Neutrophil (primary cell): Measurements from ENCODE around the gene WDR27.
"Not testable (repeated sequence)": the region's sequence is repeated elsewhere in the genome, so short reads cannot be mapped to it uniquely, and the experiment has no call there.

ENCODE experiments used
- H3K27ac ChIP-seq: fragments of 200-600 bp; sonication (generic); 2 replicates; pipeline ENCODE4 v1.5.1; 2016; ENCODE audit warnings: mild to moderate bottlenecking, moderate library complexity
- H3K27me3 ChIP-seq: fragments of 200-600 bp; sonication (generic); 2 replicates; pipeline ENCODE4 v1.6.0; 2016; ENCODE audit warnings: mild to moderate bottlenecking
- H3K36me3 ChIP-seq: fragments of 200-600 bp; sonication (generic); 2 replicates; pipeline ENCODE4 v1.5.1; 2017
- H3K4me1 ChIP-seq, 2 experiments: fragments of 200-600 bp in 1 of 2; sonication (generic) in 1 of 2; 1 replicate in 1 of 2; 2 replicates in 1 of 2; pipeline versions ENCODE4 v1.5.1 to v1.6.1; 2013 to 2016; ENCODE audit warnings: low read depth in 1 of 2, low read length in 1 of 2, mild to moderate bottlenecking in 1 of 2, moderate library complexity in 1 of 2; ENCODE audit not compliant: control insufficient read depth in 1 of 2, insufficient read depth in 1 of 2
- H3K4me3 ChIP-seq, 2 experiments: fragments of 200-600 bp in 1 of 2; sonication (generic) in 1 of 2; 1 replicate in 1 of 2; 2 replicates in 1 of 2; pipeline ENCODE4 v1.5.1; 2013 to 2016; ENCODE audit warnings: low read depth in 1 of 2, low read length in 1 of 2, mild to moderate bottlenecking in 1 of 2, moderate library complexity in 1 of 2
- H3K9me3 ChIP-seq: fragments of 200-600 bp; sonication (generic); 2 replicates; pipeline ENCODE4 v1.5.1; 2016
- TF ChIP-seq, protein P1 (sequence below): fragments of 200-600 bp; sonication (generic); IDR thresholded peaks from 2 replicates; pipeline ENCODE4 v1.5.1; 2016; ENCODE audit warnings: antibody characterized with exemption

The WDR27 gene

DNA sequence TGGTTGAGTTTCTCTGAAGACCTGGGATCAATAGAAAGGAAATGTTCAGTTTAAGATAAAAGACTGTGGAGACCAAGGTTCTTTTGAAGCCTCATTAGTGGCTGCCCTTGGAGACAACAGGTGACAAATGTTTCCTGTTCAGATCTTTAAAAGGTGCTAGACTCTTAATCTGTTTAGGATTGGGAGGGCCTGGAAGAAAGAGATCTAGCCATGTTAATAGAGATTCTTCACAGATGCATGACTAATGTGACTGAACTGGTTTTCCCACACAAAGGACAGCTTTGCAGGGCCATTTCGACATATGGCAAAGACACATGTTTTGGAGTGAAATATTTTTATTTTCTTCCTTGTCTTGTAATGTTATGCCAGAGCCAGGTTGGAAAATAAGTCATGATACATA is 82.2 kb downstream of the WDR27 start:
- H3K4me3 ChIP-seq = no peak overlapping the region
- no peaks in the 10 kb centered on the region for H3K36me3 ChIP-seq
- no peaks in the 10 kb centered on the region for H3K4me1 ChIP-seq
- H3K9me3 ChIP-seq = no peaks in the 10 kb centered on the region
- H3K27ac ChIP-seq = no peak overlapping the region
- H3K27me3 ChIP-seq = no peaks in the 10 kb centered on the region
- TF ChIP-seq, protein P1, sequence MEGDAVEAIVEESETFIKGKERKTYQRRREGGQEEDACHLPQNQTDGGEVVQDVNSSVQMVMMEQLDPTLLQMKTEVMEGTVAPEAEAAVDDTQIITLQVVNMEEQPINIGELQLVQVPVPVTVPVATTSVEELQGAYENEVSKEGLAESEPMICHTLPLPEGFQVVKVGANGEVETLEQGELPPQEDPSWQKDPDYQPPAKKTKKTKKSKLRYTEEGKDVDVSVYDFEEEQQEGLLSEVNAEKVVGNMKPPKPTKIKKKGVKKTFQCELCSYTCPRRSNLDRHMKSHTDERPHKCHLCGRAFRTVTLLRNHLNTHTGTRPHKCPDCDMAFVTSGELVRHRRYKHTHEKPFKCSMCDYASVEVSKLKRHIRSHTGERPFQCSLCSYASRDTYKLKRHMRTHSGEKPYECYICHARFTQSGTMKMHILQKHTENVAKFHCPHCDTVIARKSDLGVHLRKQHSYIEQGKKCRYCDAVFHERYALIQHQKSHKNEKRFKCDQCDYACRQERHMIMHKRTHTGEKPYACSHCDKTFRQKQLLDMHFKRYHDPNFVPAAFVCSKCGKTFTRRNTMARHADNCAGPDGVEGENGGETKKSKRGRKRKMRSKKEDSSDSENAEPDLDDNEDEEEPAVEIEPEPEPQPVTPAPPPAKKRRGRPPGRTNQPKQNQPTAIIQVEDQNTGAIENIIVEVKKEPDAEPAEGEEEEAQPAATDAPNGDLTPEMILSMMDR = no peak

DNA sequence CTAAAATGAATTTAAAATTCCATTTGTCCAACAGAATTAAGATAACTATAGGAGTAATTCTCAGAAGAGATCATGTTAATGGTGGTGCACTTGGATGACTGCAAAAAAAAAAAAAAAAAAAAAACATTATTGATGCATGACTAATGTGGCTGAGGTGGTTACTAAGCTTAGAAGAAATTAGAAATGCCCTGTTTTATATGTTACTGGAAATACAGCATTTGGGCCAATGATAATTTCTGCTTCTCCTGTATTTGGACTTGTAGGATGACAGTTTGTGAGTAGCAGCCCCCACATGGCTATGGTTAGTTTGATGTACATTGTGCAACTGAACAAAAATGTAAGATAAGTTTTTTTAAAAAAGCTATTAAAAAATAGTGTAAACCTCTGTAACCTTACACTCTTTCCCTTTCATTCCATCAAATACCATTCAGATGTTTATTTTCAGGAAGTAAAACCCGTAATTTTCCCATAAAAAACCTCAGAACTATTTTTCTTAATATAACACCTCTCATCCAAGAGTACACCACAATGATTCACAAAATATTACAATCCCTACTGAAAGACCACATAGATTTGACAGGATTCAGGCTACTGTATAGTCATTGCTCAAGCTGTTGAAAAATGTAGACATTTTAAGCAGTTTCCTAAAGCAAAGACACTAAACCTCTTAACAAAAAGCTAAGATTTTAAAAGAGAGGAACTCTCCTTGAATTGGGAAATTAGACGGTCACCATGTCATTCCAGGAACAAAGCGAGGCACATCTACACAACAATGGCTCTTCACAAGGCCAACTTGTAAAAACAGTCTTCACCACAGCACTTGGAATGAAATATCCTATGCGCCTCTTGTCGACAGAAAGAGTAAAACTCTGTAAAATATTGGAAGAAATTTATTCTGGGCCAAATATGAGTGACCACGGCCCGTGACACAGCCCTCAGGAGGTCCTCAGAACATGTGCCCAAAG is 83.0 kb downstream of the WDR27 start:
- Histone ChIP-seq H3K4me3 (no peak overlapping the region), H3K27ac (no peak overlapping the region), H3K9me3 (no peaks in the 10 kb centered on the region), H3K4me1 (no peaks in the 10 kb centered on the region), H3K36me3 (no peaks in the 10 kb centered on the region), H3K27me3 (no peaks in the 10 kb centered on the region)
- TF ChIP-seq, protein P1 = no peak

DNA sequence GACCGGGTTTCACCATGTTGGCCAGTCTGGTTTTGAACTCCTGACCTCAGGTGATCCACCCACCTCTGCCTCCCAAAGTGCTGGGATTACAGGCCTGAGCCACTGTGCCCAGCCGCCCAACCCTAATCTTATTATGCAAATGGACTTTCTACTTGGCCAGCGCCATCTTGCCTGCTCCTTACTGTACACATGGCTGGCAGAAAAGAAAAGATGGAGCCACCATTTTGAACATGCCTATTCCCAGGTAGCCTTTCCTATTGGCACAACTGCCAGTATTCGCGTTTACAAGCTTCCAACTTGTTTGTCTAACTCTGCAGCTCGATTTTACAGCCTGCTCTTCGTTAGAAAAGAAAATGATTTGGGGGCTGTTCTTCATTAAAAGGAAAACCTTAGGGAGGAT is 84.3 kb downstream of the WDR27 start:
- no peak overlapping the region for H3K4me3 ChIP-seq
- TF ChIP-seq, protein P1 = no peak
- no peaks in the 10 kb centered on the region for H3K27me3 ChIP-seq
- H3K36me3 ChIP-seq = no peaks in the 10 kb centered on the region
- H3K9me3 ChIP-seq = no peaks in the 10 kb centered on the region
- no peak overlapping the region for H3K27ac ChIP-seq
- H3K4me1 ChIP-seq = no peaks in the 10 kb centered on the region

DNA sequence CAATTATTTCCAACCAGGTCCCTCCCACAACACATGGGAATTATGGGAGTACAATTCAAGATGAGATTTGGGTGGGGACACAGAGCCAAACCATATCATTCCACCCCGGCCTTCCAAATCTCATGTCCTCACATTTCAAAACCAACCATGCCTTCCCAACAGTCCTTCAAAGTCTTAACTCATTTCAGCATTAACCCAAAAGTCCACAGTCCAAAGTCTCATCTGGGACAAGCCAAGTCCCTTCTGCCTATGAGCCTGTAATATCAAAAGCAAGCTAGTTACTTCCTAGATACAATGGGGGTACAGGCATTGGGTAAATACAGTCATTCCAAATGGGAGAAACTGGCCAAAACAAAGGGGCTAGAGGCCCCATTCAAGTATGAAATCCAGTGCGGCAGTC is 93.2 kb downstream of the WDR27 start:
- H3K36me3 ChIP-seq, H3K9me3 ChIP-seq, H3K27ac ChIP-seq, H3K4me3 ChIP-seq, H3K27me3 ChIP-seq, H3K4me1 ChIP-seq: not testable (repeated sequence)

DNA sequence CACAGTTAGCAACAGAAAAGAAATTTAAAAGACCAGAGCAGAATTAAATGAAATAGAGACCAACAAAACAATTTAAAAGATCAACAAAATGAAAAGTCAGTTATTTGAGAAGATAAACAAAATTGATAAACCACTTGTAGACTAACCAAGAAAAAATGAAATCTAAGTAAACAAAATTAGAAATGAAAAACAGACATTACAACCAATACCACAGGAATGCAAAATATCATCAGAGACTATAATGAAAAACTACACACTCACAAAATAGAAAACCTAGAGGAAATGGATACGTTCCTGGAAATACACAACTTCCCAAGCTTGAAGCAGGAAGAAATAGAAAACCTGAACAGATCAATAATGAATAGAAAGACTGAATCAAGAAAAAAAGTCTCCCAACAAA is 97.8 kb downstream of the WDR27 start:
- H3K27ac ChIP-seq = no peak overlapping the region
- no peak overlapping the region for H3K4me3 ChIP-seq
- no peaks in the 10 kb centered on the region for H3K9me3 ChIP-seq
- H3K36me3 ChIP-seq = no peaks in the 10 kb centered on the region
- no peaks in the 10 kb centered on the region for H3K4me1 ChIP-seq
- H3K27me3 ChIP-seq = no peaks in the 10 kb centered on the region
- TF ChIP-seq, protein P1 = no peak

DNA sequence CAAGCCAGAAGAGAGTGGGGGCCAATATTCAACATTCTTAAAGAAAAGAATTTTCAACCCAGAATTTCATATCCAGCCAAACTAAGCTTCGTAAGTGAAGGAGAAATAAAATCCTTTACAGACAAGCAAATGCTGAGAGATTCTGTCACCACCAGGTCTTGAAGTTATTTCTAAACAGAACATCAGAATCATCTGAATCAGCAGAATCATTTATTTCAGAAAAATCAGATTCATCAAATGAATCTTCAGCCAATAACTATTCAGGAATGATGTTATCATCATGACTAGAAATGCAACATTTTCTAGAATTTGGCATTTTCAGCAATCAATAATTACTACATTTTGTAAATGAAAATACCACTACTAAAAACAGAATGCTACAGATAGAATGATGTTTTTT is 100.7 kb downstream of the WDR27 start:
- H3K36me3 ChIP-seq, H3K27me3 ChIP-seq, H3K27ac ChIP-seq, H3K4me1 ChIP-seq, H3K4me3 ChIP-seq, H3K9me3 ChIP-seq: not testable (repeated sequence)
